Left cardiac atrium (tissue), 4 donors: Measurements from ENCODE around the gene CDK16. TPM values are rescaled to one million over a fixed set of nuclear protein-coding genes. Genes with fewer than 3 reads are reported as not detected.

Experiments used
- ATAC-seq, 2 donors: fragments of 200-7000 bp; cut with Tn5 transposase; one replicate each; pipeline ENCODE4 v1.9.1; 2020; ENCODE audit warnings: mild to moderate bottlenecking in 2 of 2, moderate library complexity in 2 of 2
- DNase-seq: peaks from one replicate; pipeline ENCODE4 v3.0.0-alpha.2; 2020
- intact Hi-C, 2 donors: fragments of 100-400 bp; cut with DNase I; formaldehyde crosslinking; loops; one replicate each; pipeline versions ENCODE4 v1.14.1 to v1.15.1; 2022 to 2023
- total RNA-seq, 2 donors: library from RNA; stranded (reverse); fragmentation: NEBNext Ultra II Directional; extraction: Animal tissue kit (Norgen Biotek cat#: 25700); gene quantifications; one replicate each; pipeline ENCODE4 v1.2.1, GENCODE V29; 2021
- donor health status: DM: no; HTN: yes; CAD: no.
- donor health status: DM: no; HTN: yes; CAD: no; lungs with severe emphysema.
- donor health status: DM: yes; HTN: yes; CAD: no.
- donor health status: Dilated cardiomyopathy.

CDK16 gene
- total RNA-seq, 2 donors from 2014 or later = 109 to 132 TPM

DNA sequence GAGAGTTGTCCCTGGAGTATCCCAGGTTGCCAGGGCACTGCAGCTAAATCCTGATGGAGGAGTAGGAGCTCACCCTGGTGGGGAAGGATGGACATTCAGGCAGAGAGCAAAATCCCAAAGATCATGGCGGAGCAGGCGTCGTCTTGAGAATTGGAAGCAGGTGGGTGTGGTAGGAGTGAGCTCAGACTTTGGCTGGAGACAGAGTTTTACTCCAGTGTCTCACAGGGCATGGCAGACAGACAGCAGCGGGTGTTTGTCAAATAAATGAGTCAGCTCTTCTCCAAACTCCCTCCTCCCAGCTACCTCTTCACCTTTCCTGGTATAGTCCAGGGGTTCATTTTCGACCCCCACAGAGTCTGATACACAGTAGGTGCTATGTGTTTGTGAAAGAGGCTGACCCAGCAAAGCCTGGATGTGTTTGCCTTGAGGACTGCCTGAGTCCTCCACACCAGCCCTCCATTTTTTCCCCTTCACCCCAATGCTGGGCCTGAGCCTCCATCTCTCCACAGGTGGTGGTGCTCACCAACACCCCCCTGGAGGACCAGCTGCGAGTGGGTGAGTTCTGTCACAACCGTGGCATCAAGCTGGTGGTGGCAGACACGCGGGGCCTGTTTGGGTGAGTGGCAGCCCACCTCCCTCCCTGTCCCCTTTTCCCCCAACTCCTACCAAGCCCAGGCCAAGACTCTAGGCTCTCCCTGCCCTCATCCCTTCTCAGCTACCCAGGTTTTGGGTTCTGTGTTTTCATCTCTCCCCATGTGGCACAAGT is 17.9 kb upstream of the CDK16 start:
- intact Hi-C loops = no loop called here
- ATAC-seq (peak; percentile 41 to 85), DNase-seq (peak; percentile 52)

DNA sequence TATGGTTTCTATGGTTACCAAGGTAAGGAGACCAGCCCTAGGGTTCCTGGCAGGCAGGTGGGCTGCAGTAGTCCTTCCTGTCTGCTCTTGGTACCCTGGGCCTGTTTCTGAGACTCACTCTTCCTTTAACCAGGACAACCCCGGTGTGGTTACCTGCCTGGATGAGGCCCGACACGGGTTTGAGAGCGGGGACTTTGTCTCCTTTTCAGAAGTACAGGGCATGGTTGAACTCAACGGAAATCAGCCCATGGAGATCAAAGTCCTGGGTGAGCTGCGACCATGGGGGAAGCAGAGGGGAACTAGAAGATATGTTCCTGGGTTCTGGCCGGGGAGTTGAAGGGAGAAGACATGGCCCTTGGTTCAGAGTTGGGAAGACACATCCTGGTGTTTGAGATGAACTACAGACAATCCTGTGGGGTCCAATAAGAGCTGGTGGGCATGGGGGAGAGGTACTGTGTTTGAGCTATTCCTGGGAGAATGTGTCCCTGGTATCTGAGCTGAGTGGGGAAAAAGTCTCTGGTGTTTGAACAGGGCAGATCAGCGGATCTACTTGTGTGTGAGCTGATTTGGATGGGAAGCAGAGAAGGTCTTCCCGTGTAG is 17.0 kb upstream of the CDK16 start:
- DNase-seq = no peak
- intact Hi-C loops = no loop called here
- no peak for ATAC-seq

DNA sequence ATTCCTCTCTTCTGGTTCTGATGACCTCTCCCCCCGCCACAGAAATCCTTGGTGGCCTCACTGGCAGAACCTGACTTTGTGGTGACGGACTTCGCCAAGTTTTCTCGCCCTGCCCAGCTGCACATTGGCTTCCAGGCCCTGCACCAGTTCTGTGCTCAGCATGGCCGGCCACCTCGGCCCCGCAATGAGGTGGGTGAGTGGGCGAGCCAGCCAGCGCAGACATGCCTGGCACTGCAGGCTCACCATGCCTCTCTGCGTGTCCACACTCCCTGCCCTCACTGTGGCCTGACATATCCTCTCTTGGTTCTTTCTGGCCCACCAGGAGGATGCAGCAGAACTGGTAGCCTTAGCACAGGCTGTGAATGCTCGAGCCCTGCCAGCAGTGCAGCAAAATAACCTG is 16.2 kb upstream of the CDK16 start:
- no peak for ATAC-seq
- intact Hi-C loops = no loop called here

DNA sequence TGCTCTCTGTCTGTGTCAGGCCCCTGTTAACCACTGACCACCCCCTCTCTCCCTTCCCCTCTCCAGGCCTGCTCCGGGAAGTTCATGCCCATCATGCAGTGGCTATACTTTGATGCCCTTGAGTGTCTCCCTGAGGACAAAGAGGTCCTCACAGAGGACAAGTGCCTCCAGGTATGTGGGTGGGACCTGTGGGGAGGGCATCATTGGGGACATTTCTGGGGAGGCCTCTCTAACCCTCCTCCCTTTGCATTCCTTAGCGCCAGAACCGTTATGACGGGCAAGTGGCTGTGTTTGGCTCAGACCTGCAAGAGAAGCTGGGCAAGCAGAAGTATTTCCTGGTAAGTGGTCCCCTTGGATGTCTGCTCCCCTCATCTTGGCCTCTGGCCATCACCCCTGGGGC is 15.6 kb upstream of the CDK16 start:
- intact Hi-C loops = no loop called here
- DNase-seq = no peak
- ATAC-seq = no peak

More for the DNA sequence above, 16.2 kb upstream of the CDK16 start:
- DNase-seq = no peak

DNA sequence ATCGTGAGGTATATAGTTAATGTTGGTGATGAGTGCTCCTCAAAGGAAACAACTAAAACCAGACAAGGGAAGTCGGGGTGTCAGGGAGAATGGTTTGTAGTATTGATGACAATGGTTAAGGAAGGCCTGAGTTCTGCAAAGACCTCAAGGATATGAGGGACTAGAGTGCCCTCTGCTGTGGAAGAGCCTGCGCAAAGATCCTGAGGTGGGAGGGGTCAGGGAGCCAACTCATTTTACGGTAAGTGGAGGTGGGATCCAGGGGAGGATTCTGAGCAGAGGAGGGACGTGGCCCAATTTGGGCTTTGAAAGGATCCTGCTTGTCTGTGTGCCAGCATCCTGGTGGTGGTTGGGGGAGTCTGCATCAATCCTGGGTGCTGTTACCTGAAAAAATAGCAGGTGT is 13.5 kb upstream of the CDK16 start:
- intact Hi-C loops = no loop called here
- DNase-seq (no peak), ATAC-seq (no peak)

DNA sequence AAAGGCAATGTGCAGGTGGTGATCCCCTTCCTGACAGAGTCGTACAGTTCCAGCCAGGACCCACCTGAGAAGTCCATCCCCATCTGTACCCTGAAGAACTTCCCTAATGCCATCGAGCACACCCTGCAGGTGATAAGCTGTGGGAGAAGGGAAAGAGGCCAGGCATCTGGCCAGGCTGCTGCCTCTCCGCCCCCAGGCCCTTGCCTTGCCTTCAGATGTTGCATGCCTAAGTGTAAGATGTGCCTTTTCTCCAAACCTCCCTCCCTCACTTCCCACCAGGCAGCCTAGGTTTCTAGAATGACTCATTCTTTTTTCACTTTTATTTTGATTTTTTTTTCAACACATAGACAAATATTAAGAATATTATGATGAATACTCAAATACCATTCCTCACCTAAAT is 12.2 kb upstream of the CDK16 start:
- DNase-seq (peak; percentile 14), ATAC-seq (peak in 1 of 2 donors; percentile 57)
- intact Hi-C loops = no loop called here

DNA sequence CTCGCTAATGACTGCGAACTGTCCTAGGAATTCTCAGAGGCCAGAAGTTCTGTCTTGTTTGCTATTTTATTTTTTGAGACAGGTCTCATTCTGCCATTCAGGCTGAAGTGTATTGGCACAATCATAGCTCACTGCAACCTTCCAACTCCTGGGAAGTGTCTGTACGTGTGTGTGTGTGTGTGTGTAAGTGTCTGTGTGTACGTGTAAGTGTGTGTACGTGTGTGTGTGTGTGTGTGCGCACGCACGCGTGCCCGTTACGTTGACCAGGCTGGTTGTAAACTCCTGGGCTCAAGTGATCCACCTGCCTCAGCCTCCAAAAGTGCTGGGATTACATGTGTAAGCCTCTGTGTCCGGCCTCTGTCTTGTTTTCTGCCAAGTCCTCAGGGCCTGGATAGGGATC is 10.4 kb upstream of the CDK16 start:
- intact Hi-C loops = no loop called here
- ATAC-seq = no peak

DNA sequence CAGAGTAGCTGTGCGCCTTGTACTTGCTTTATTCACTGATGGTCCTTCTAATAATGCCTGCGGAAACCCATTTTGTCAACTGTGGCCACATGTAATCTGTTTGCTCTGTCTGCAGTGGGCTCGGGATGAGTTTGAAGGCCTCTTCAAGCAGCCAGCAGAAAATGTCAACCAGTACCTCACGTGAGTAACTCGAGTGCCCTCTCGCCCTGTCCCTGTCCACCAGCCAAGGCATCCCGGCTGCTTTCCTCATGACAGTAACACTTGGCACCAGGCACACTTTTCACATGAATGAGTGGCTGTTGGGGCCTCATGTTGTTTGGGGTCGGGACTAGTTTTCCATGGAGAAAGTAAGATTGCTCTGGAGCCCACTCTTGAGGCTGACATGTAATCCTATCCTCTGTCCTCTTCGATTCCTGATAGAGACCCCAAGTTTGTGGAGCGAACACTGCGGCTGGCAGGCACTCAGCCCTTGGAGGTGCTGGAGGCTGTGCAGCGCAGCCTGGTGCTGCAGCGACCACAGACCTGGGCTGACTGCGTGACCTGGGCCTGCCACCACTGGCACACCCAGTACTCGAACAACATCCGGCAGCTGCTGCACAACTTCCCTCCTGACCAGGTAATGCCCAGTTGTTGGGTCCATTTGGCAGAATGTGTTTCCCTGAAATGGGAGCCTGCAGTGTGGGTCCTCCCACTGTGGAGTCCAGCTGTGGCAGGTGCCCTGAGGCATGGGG is 8.8 kb upstream of the CDK16 start:
- peak; percentile 38 for DNase-seq
- ATAC-seq = peak; percentile 49 to 84
- intact Hi-C loops = no loop called here

More for the DNA sequence above, 10.4 kb upstream of the CDK16 start:
- peak; percentile 10 for DNase-seq

DNA sequence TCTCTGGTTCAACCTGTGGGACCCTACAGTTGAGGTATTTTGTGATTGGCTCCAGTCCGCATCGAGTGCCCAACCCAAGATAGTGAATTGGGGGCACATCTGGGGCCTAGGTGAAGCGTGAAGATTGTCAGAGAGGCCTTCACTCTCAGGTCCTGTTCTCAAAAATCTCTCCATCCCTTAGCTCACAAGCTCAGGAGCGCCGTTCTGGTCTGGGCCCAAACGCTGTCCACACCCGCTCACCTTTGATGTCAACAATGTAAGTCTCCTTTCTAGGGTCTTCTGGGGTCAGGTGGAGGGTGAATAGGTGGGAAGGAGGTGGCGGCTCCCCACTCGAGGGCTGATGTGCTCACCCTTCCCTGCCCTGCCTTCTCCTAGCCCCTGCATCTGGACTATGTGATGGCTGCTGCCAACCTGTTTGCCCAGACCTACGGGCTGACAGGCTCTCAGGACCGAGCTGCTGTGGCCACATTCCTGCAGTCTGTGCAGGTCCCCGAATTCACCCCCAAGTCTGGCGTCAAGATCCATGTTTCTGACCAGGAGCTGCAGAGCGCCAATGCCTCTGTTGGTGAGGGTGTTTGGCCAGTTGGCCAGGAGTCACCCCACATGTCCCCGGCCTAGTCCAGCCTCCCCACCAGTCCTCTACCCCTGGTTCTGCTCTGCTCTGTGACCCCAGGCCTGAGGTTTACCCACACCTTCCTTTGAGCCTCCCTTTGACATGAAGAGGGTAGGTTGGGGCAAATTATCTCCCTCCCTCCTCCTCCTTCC is 7.6 kb upstream of the CDK16 start:
- DNase-seq = peak; percentile 12
- intact Hi-C loops = no loop called here
- no peak for ATAC-seq

DNA sequence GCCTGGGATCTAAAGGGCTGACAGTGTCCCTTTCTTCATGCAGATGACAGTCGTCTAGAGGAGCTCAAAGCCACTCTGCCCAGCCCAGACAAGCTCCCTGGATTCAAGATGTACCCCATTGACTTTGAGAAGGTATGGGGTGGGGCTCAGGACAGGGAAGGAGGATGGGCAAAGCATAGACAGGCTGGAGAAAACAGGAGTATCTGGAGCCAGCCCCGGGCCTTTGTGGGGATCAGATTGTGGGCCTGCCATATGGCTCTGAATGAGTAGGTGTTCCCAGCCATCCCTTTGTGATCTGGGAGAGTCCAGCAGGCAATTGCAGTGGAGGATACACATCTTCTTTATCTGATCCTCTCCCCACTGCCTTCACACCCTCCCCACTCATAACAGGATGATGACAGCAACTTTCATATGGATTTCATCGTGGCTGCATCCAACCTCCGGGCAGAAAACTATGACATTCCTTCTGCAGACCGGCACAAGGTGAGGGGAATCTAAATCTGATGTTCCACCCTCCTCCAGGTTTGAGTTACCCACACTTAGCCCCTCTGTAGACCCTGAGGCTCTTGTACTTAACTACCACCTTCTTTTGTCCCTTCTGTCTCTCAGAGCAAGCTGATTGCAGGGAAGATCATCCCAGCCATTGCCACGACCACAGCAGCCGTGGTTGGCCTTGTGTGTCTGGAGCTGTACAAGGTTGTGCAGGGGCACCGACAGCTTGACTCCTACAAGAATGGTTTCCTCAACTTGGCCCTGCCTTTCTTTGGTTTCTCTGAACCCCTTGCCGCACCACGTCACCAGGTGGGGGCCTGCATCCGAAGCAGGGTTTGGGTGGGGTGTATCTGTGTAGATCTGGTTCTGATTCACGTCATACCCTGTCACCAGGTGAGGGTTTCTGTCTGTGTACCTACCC is 5.8 kb upstream of the CDK16 start:
- ATAC-seq (no peak), DNase-seq (peak; percentile 7)
- intact Hi-C loops = no loop called here

DNA sequence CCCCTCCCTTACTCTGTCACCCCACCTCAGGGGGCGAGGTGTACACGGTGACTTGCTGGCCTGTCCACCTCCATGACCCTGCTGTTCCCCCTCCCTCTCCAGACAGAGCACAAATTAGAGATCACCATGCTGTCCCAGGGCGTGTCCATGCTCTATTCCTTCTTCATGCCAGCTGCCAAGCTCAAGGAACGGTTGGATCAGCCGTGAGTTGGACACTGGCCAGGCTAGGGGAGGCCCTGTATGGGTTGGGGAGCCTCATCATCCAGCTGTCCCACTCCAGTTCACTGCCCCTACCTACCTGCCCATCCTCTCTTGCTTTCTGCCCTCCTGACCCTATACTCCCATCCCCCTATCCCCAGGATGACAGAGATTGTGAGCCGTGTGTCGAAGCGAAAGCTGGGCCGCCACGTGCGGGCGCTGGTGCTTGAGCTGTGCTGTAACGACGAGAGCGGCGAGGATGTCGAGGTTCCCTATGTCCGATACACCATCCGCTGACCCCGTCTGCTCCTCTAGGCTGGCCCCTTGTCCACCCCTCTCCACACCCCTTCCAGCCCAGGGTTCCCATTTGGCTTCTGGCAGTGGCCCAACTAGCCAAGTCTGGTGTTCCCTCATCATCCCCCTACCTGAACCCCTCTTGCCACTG is 3.9 kb upstream of the CDK16 start:
- ATAC-seq = no peak

DNA sequence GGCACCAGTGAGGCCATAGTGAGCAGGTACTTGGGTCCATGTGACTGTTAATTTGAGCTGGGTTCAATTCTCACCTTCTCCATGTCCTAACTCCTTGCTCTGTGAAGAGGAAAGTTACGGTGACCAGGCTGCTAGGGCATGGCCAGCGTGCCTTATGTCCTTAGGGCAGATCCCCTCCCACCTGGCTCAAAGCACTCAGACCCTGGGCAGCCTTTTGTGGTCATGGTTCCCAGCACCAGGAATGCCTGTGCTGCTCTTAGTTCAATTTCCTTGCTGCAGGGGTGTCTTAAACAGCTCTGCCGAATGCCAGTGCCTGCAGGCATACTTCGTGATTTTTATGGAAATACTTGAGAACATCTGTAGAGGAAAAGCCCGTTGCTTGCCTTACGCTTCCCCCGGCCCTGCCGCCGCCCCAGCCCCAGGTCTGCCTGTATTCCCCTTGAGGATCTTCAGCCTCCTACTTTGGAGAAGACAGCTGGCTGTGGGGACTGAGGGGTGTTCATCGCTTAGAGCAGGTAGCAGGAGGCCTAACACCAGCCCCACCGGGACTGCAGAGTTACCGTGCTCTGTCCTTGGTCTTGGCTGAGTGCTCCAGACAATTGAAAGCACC is 3.1 kb upstream of the CDK16 start:
- intact Hi-C loops = no loop called here
- no peak for ATAC-seq
- peak; percentile 14 for DNase-seq

More for the DNA sequence above, 3.9 kb upstream of the CDK16 start:
- intact Hi-C loops = no loop called here
- DNase-seq = peak; percentile 19

DNA sequence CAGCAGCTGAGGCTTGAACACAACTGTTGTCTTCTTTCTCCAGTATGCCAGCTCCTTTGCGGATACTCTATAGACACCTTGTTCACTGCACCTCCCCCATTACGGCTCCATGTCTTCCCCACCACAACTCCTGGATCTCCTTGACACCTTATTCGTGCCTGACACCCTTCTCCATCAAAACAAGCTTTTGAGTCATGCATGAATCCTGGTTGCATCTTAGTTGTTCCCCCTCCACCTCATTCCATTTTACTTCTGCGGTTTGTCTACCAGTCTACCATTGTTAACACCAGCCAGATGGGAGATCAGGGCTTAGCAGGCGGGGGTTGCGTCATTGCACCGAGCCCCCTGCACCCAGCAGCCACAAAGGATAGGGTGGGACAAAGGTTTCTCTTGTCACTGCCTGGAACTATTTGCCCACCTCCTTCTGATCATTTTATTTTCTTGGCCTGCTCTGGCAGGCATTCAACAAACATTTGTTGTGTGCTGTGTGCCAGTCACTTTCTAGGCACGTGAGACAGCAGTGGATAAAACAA is 2.0 kb upstream of the CDK16 start:
- DNase-seq (peak; percentile 11), ATAC-seq (no peak)
- intact Hi-C loops = no loop called here

DNA sequence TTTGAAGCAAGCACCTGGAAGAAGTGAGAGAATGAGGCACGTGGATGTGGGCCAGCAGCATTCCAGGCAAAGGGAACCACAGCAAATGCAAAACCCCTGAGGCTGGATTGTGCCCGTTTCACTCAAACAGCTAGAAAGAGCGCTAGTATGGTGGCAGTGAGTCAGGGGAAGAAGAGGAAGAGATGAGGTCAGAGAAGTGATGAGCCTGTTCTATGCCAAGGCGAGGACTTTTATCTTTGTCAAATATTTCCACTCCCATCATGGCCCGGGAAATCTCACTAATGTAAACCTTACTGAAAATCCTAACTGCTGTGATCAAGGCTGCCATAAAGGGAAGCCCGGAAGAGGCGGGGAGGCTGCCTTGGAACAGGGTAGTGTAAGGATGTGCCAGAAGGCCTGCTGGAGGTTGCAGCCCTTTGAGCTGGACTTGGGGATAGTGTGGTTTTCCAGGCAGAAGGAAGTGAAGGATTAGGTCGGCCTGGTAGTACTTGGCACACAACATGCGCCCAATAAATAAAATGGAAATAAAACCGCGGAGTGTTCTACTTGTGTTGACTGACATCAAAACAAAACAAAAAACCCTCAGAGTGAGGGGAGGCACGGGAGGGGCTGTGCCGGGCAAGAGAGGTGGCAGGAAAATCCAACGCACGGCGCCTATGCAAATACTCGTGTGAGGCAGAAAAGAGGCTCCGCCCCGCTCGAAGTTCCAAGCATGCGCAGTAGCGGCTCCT is 1.2 kb upstream of the CDK16 start:
- peak; percentile 53 for DNase-seq
- intact Hi-C loops = no loop called here

DNA sequence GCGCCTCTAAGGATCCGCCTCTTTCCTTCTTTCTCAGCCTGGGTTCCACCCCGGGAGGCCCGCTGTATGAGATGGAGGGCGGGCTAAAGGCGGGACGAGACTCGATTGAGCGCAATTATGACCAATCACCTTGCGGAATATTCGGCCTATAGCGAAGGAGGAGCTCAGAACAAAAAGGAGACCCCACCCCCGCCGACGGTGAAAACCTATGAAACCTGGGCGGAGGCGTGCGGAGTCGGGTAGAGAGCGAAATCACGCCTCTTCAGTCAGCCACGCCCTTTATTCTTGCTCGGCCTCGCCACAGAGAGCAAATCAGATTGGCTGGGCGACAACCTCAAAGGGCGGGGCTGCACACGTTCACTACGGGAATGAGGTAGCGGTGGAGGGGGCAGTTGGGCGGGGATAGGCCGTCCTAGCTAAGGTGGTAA is 615 bp upstream of the CDK16 start:
- intact Hi-C loops = no loop called here
- ATAC-seq (peak; percentile 88 to 92), DNase-seq (peak; percentile 99)

More for the DNA sequence above, 1.2 kb upstream of the CDK16 start:
- peak in 1 of 2 donors; percentile 8 for ATAC-seq

DNA sequence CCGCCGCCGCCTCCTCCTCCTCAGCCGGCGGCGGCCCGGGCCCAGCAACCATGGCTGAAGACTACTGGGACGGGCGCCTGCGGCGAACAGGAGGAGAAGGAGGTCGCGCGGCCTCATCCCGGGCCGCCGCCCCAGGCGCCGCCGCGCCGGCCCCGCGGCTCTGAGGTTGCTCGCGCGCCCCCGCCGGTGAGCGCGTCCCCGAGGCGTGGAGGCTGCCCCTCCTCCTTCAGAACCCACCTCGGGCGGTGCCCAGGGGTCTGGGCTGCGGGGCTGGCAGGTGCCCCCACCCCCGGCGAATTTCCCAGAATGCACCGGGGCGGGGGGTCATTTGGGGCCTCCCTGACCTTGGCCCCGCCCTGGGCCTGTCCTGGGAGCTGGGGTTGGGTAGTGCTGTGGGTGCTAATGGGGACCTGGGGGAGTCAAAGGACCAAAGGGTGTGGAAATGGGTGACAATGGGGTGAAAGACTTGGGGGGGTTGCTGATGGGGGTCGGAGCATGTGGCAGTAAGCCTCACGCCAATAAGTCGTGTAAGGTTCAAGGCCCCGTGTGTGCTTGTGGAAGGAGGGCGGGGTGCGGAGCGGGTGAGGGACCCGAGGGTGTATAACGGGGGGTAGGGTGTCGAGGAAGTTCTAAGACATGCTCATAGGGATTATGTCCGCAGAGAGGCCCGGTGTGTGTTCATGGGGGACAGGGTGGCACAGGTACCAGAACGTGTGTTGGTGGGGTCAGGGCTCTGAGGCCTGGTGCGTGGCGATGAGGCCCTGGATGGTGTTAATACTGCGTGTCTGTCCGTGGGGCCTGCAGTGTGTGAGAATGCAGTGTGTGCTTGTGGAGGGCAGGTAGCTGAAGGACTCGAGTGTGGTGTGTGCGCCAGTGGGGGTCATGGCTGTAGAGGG is 687 bp downstream of the CDK16 start:
- peak; percentile 60 for DNase-seq
- intact Hi-C loops = no loop called here
- peak; percentile 6 to 7 for ATAC-seq
